ENCODE data around the gene TMPRSS7. TPM values are rescaled to one million over a fixed set of nuclear protein-coding genes. Genes with fewer than 3 reads are reported as not detected.

TMPRSS7 gene
- total and polyA plus RNA-seq, 2 of the 8 experiments (the other 6 are each of a cell fraction or from before 2014, with no cell fraction given): not detected

DNA sequence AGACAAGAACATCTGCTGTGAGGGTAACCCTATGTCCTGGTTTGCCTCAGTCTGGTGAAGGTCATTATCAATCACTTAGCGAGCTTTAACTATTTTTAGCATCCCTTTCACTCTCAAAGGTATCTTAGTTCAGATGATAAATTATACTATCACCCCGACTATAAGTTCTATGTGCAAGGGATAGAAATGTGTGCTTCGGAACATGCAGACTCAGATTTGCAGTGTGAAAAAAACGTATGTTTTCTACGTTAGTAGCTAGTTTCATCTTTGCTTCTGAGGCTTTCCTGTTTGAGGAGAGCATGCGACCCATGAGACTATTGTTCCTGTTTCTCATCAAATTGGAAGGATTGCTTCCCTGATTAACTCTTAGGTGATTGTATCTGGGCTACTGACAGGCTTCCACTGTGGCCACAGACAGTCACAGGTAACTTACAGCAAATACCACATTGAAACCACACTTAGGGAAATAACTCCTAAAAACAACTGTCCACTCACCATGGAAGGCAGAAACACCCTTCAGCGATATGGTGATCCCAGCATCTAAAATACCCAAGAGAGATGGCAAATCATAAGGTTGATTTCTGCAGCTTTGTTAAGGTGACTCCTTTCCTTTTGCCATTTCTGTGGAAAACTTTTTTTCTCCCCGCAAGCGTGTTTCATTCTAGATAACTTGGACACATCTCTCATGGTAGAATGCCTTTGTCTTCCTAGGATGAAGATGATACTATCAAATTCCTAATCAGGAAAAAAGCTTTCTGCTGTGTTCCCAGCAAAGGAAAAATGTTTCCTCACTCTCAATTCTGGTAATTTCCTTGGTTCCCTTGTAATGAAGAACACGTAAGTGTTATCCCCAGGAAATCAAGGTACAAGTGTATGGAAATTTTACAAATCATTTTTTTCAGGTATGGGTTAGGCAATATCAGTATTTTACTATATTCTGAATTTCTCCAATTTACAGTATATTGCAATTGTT is 93.3 kb downstream of the TMPRSS7 start:
- FAIRE-seq (no peak), DNase-seq (ENCODE audit: low read depth in 1 of 2, low spot score in 2 of 2) (no peak)
- Histone ChIP-seq H3K79me2 (ENCODE audit: control insufficient read depth in 1 of 2, insufficient read depth in 2 of 2, low read length in 2 of 2) (no peaks in the 10 kb centered on the region), H3K23ac (ENCODE audit: insufficient read length) (no peak overlapping the region), H2BK120ac (replicated peaks; ENCODE audit: low read depth, low read length) (no peak overlapping the region), H3K27ac (ENCODE audit: low read depth, low read length) (no peak overlapping the region), H3K79me1 (ENCODE audit: low read depth, low read length) (no peaks in the 10 kb centered on the region), H3K23me2 (ENCODE audit: low read depth, low read length) (no peaks in the 10 kb centered on the region), H3K27me3 (replicated peaks in 1 of 4; ENCODE audit: control insufficient read depth in 3 of 4, extremely low read depth in 1 of 4, insufficient read depth in 3 of 4, low read length in 3 of 4) (no peaks in the 10 kb centered on the region), H3K9me3 (ENCODE audit: insufficient read depth in 2 of 2, low read depth in 1 of 2, low read length in 1 of 2) (no peaks in the 10 kb centered on the region), H3K4ac (replicated peaks; ENCODE audit: insufficient read length, low read depth, low read length) (no peak overlapping the region), H2BK12ac (ENCODE audit: low read depth, low read length) (peak overlapping the region; percentile 40; the same call in 1 of the 2 replicates), H2AFZ (ENCODE audit: low read length) (no peak overlapping the region), H2BK5ac (ENCODE audit: low read depth, low read length) (no peak overlapping the region), H3K14ac (ENCODE audit: insufficient read length) (no peak overlapping the region), H3K4me2 (ENCODE audit: insufficient read depth in 1 of 2, low read depth in 2 of 2, low read length in 2 of 2) (no peak overlapping the region), H3K36me3 (ENCODE audit: control insufficient read depth in 2 of 4, insufficient read depth in 4 of 4, low read length in 3 of 4) (no peaks in the 10 kb centered on the region; a peak in 2 of 8 replicates), H2AK5ac (ENCODE audit: low read depth, low read length) (no peak overlapping the region), H4K8ac (ENCODE audit: extremely low read depth, insufficient read depth, low read length) (no peak overlapping the region), H4K91ac (replicated peaks; ENCODE audit: insufficient read length, low read length) (no peak overlapping the region), H3K18ac (ENCODE audit: extremely low read depth, low read length) (no peak overlapping the region; the same call in 1 of the 2 replicates), H2BK15ac (ENCODE audit: low read length) (no peak overlapping the region), H3K9ac (replicated peaks in 1 of 4; ENCODE audit: extremely low read depth in 1 of 4, low read depth in 3 of 4, low read length in 3 of 4) (no peak overlapping the region), H2BK20ac (ENCODE audit: low read length) (peak overlapping the region; percentile 36; the same call in 1 of the 2 replicates), H3K4me3 (ENCODE audit: extremely low read depth in 1 of 4, insufficient read depth in 2 of 4, low read depth in 3 of 4, low read length in 4 of 4) (no peak overlapping the region), H3K56ac (replicated peaks; ENCODE audit: insufficient read length, low read depth, low read length) (no peak overlapping the region), H4K20me1 (replicated peaks in 1 of 2; ENCODE audit: control insufficient read depth in 1 of 2, insufficient read depth in 2 of 2, low read length in 2 of 2) (no peaks in the 10 kb centered on the region), H4K5ac (ENCODE audit: insufficient read length, low read depth, low read length) (no peak overlapping the region), H3K4me1 (replicated peaks in 1 of 4; ENCODE audit: control insufficient read depth in 3 of 4, insufficient read depth in 4 of 4, low read length in 3 of 4) (peaks cover 0 to 16% (median 11%) of the 10 kb centered on the region in 4 experiments; a peak in 5 of 7 replicates)
- 85% methylated on average over 10 of the region's 10 CpGs; no CpG with 5 or more reads in 1 of the 2 experiments for WGBS, 2 experiments (ENCODE audit: extremely low coverage in 1 of 2, insufficient coverage in 1 of 2, insufficient read length in 1 of 2, insufficient replicate concordance in 2 of 2, low coverage in 1 of 2, low lambda C conversion rate in 2 of 2, missing lambda C conversion rate in 1 of 2)
- ChIA-PET POLR2A (ENCODE audit: partially characterized antibody) (interaction anchor here (0.6 to 1.3 kb wide), 3 partner anchors 11 to 147 kb away, joined by 3 read pairs; no protein-coding TSS in a partner anchor), CTCF (ENCODE audit: partially characterized antibody) (interaction anchor here (0.6 to 5.1 kb wide), 3 partner anchors 10 to 84 kb away, joined by 3 to 31 read pairs (median 20); no protein-coding TSS in a partner anchor)
- no peak for TF ChIP-seq CREB1 (IDR thresholded peaks at IDR 0.05)
- TF ChIP-seq RXRA (IDR thresholded peaks at IDR 0.05; ENCODE audit: insufficient read depth, low read depth, low read length): no peak
- TF ChIP-seq, protein P1, sequence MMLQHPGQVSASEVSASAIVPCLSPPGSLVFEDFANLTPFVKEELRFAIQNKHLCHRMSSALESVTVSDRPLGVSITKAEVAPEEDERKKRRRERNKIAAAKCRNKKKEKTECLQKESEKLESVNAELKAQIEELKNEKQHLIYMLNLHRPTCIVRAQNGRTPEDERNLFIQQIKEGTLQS (IDR thresholded peaks at IDR 0.05; ENCODE audit: insufficient read depth, low read depth, low read length): no peak
- TF ChIP-seq RAD21 (IDR thresholded peaks at IDR 0.05 in 1 of 2, conservative IDR thresholded peaks at IDR 0.05 in 1 of 2; ENCODE audit: low read depth in 2 of 2, low read length in 2 of 2): no peak
- no peak for TF ChIP-seq HDAC2 (IDR thresholded peaks at IDR 0.05; ENCODE audit: borderline replicate concordance in 1 of 2, low read depth in 2 of 2, low read length in 2 of 2)
- TF ChIP-seq POLR2AphosphoS5 (IDR thresholded peaks at IDR 0.05; ENCODE audit: low read depth, low read length): no peak
- no peak for TF ChIP-seq SUZ12 (IDR thresholded peaks at IDR 0.05; ENCODE audit: low read length)
- TF ChIP-seq NANOG (IDR thresholded peaks at IDR 0.05; ENCODE audit: insufficient read depth, low read depth, low read length, poor library complexity, severe bottlenecking): no peak
- no peak for TF ChIP-seq CBX5 (IDR thresholded peaks at IDR 0.05; ENCODE audit: low read depth, low read length)
